Daoy (cell line): Measurements from ENCODE around the gene SLC12A2. TPM values are rescaled to one million over a fixed set of nuclear protein-coding genes. Genes with fewer than 3 reads are reported as not detected.
A peak's percentile ranks its signal among the peaks of the same experiment; 100 is the strongest.

Experiments
- DNase-seq: peaks from one replicate; pipeline ENCODE4 v3.0.0-alpha.2; 2015; ENCODE audit warnings: low read depth
- total RNA-seq: library from RNA; depleted of rRNA; stranded (reverse); fragments of >200 nt; shearing (Covaris generic); gene quantifications from 2 replicates; pipeline ENCODE4 v1.2.3, GENCODE V29; 2014

The SLC12A2 gene
- total RNA-seq, 1 experiment from 2014 or later = 24.6 TPM

GRCh38 chr5:128225245-128226030 lies 141.9 kb downstream of the SLC12A2 start:
- peak; percentile 89 for DNase-seq

GRCh38 chr5:128228008-128228407 lies 144.4 kb downstream of the SLC12A2 start:
- peak; percentile 98 for DNase-seq

GRCh38 chr5:128228521-128228920 lies 145.0 kb downstream of the SLC12A2 start:
- DNase-seq = peak; percentile 24

- DNase-seq = no peak
Measured at GRCh38 chr5:128234928-128235641, 151.5 kb downstream of the SLC12A2 start.

GRCh38 chr5:128236334-128236733 lies 152.8 kb downstream of the SLC12A2 start:
- no peak for DNase-seq

- DNase-seq = no peak
Measured at GRCh38 chr5:128237000-128237399, 153.4 kb downstream of the SLC12A2 start.

GRCh38 chr5:128237546-128237945 lies 154.0 kb downstream of the SLC12A2 start:
- DNase-seq = no peak
